ENCODE measurements around the gene PDXK. TPM values are rescaled to one million over a fixed set of nuclear protein-coding genes. Genes with fewer than 3 reads are reported as not detected.
A peak's percentile ranks its signal among the peaks of the same experiment; 100 is the strongest.

The PDXK gene
- total and polyA plus RNA-seq, 4 experiments from 2014 or later: 37.5 to 94.3 (median 77.4) TPM

- peak overlapping the region; percentile 80 to 90 for H3K4me3 ChIP-seq (ENCODE audit: low read length in 2 of 2)
- CTCF ChIA-PET (ENCODE audit: partially characterized antibody): interaction anchor here (0.6 to 1.7 kb wide), 12 partner anchors 9 to 935 kb away, joined by 3 to 9 read pairs (median 3); no protein-coding TSS in a partner anchor
- peaks cover 21% of the 10 kb centered on the region for H3K4me1 ChIP-seq (ENCODE audit: insufficient read depth, low read length)
- no peak for DNase-seq
- Mint-ChIP-seq H3K9me3 (peaks cover 0 to 1% (median 0%) of the 10 kb centered on the region in 8 donors), H3K36me3 (peaks cover 12 to 27% of the 10 kb centered on the region in 2 donors), H3K27ac (peak overlapping the region; percentile 79 to 96 (median 90)), H3K4me3 (peak overlapping the region; percentile 87 to 95 (median 91)), H3K4me1 (peaks cover 11 to 28% (median 21%) of the 10 kb centered on the region in 4 donors), H3K27me3 (no peaks in the 10 kb centered on the region)
- POLR2A ChIA-PET (ENCODE audit: partially characterized antibody): interaction anchor here (0.9 to 1.8 kb wide), 5 partner anchors 8 to 130 kb away, joined by 3 to 12 read pairs (median 4); no protein-coding TSS in a partner anchor
- no peaks in the 10 kb centered on the region for H3K9me3 ChIP-seq (ENCODE audit: control insufficient read depth in 1 of 2, low read length in 2 of 2)
- H3K27ac ChIP-seq (ENCODE audit: low read depth, low read length): peak overlapping the region; percentile 72
- H3K36me3 ChIP-seq (ENCODE audit: insufficient read depth, low read length): peaks cover 34% of the 10 kb centered on the region
- intact Hi-C loops (cut with micrococcal nuclease): no loop called here
- no peaks in the 10 kb centered on the region for H3K27me3 ChIP-seq (ENCODE audit: insufficient read depth, low read length)
Observed at GRCh38 chr21:43790010-43790524, 71.1 kb downstream of the PDXK start.

- no peak for DNase-seq
- Histone ChIP-seq H3K27me3 (ENCODE audit: insufficient read depth, low read length) (no peaks in the 10 kb centered on the region), H3K4me3 (ENCODE audit: low read length in 2 of 2) (no peak overlapping the region), H3K36me3 (ENCODE audit: insufficient read depth, low read length) (peaks cover 57% of the 10 kb centered on the region), H3K4me1 (ENCODE audit: insufficient read depth, low read length) (peaks cover 21% of the 10 kb centered on the region), H3K9me3 (ENCODE audit: control insufficient read depth in 1 of 2, low read length in 2 of 2) (no peaks in the 10 kb centered on the region), H3K27ac (ENCODE audit: low read depth, low read length) (no peak overlapping the region)
- CTCF ChIA-PET (ENCODE audit: partially characterized antibody): interaction anchor here (1.2 kb wide), 1 partner anchor 19 kb away, joined by 5 read pairs; no protein-coding TSS in a partner anchor
- Mint-ChIP-seq H3K4me3 (peak overlapping the region in 4 of 8 donors; percentile 20 to 53 (median 42)), H3K27ac (peak overlapping the region in 2 of 7 donors; percentile 51 to 67), H3K4me1 (peaks cover 11 to 28% (median 23%) of the 10 kb centered on the region in 4 donors), H3K9me3 (peaks cover 0 to 3% (median 0%) of the 10 kb centered on the region in 8 donors), H3K36me3 (peaks cover 25 to 50% of the 10 kb centered on the region in 2 donors), H3K27me3 (no peaks in the 10 kb centered on the region)
- POLR2A ChIA-PET (ENCODE audit: partially characterized antibody): no interaction called here
- intact Hi-C loops (cut with micrococcal nuclease): no loop called here
Observed at GRCh38 chr21:43792406-43792805, 73.5 kb downstream of the PDXK start.

GRCh38 chr21:43793243-43793642 lies 74.3 kb downstream of the PDXK start:
- Histone ChIP-seq H3K27me3 (ENCODE audit: insufficient read depth, low read length) (no peaks in the 10 kb centered on the region), H3K4me3 (ENCODE audit: low read length in 2 of 2) (no peak overlapping the region), H3K4me1 (ENCODE audit: insufficient read depth, low read length) (peaks cover 21% of the 10 kb centered on the region), H3K9me3 (ENCODE audit: control insufficient read depth in 1 of 2, low read length in 2 of 2) (no peaks in the 10 kb centered on the region), H3K36me3 (ENCODE audit: insufficient read depth, low read length) (peaks cover 65% of the 10 kb centered on the region), H3K27ac (ENCODE audit: low read depth, low read length) (no peak overlapping the region)
- intact Hi-C loops (cut with micrococcal nuclease): no loop called here
- H3K9me3 Mint-ChIP-seq: peaks cover 0 to 3% (median 0%) of the 10 kb centered on the region in 8 donors
- ChIA-PET CTCF (ENCODE audit: partially characterized antibody) (interaction anchor here (1.2 kb wide), 1 partner anchor 18 kb away, joined by 5 read pairs; no protein-coding TSS in a partner anchor), POLR2A (ENCODE audit: partially characterized antibody) (no interaction called here)
- H3K27ac Mint-ChIP-seq: peak overlapping the region in 1 of 7 donors; percentile 46
- DNase-seq: no peak
- H3K4me1 Mint-ChIP-seq: peaks cover 11 to 28% (median 23%) of the 10 kb centered on the region in 4 donors
- H3K27me3 Mint-ChIP-seq: no peaks in the 10 kb centered on the region
- peaks cover 29 to 54% of the 10 kb centered on the region in 2 donors for H3K36me3 Mint-ChIP-seq
- no peak overlapping the region for H3K4me3 Mint-ChIP-seq

GRCh38 chr21:43794311-43794710 lies 75.4 kb downstream of the PDXK start:
- Mint-ChIP-seq H3K36me3 (peaks cover 32 to 61% of the 10 kb centered on the region in 2 donors), H3K9me3 (peaks cover 0 to 3% (median 0%) of the 10 kb centered on the region in 8 donors), H3K4me1 (peaks cover 11 to 28% (median 20%) of the 10 kb centered on the region in 4 donors), H3K27ac (peak overlapping the region in 1 of 7 donors; percentile 17), H3K27me3 (no peaks in the 10 kb centered on the region), H3K4me3 (peak overlapping the region in 1 of 8 donors; percentile 60)
- DNase-seq: no peak
- peaks cover 74% of the 10 kb centered on the region for H3K36me3 ChIP-seq (ENCODE audit: insufficient read depth, low read length)
- no peaks in the 10 kb centered on the region for H3K27me3 ChIP-seq (ENCODE audit: insufficient read depth, low read length)
- no peak overlapping the region for H3K4me3 ChIP-seq (ENCODE audit: low read length in 2 of 2)
- intact Hi-C loops (cut with micrococcal nuclease): no loop called here
- ChIA-PET POLR2A (ENCODE audit: partially characterized antibody) (no interaction called here), CTCF (ENCODE audit: partially characterized antibody) (no interaction called here)
- H3K9me3 ChIP-seq (ENCODE audit: control insufficient read depth in 1 of 2, low read length in 2 of 2): no peaks in the 10 kb centered on the region
- no peak overlapping the region for H3K27ac ChIP-seq (ENCODE audit: low read depth, low read length)
- peaks cover 16% of the 10 kb centered on the region for H3K4me1 ChIP-seq (ENCODE audit: insufficient read depth, low read length)

GRCh38 chr21:43794857-43795256 lies 75.9 kb downstream of the PDXK start:
- intact Hi-C loops (cut with micrococcal nuclease): no loop called here
- peaks cover 11 to 27% (median 18%) of the 10 kb centered on the region in 4 donors for H3K4me1 Mint-ChIP-seq
- ChIA-PET CTCF (ENCODE audit: partially characterized antibody) (no interaction called here), POLR2A (ENCODE audit: partially characterized antibody) (no interaction called here)
- Histone ChIP-seq H3K36me3 (ENCODE audit: insufficient read depth, low read length) (peaks cover 76% of the 10 kb centered on the region), H3K9me3 (ENCODE audit: control insufficient read depth in 1 of 2, low read length in 2 of 2) (no peaks in the 10 kb centered on the region), H3K4me3 (ENCODE audit: low read length in 2 of 2) (no peak overlapping the region), H3K27ac (ENCODE audit: low read depth, low read length) (no peak overlapping the region), H3K4me1 (ENCODE audit: insufficient read depth, low read length) (peaks cover 15% of the 10 kb centered on the region), H3K27me3 (ENCODE audit: insufficient read depth, low read length) (no peaks in the 10 kb centered on the region)
- no peak overlapping the region for H3K4me3 Mint-ChIP-seq
- DNase-seq: no peak
- H3K27ac Mint-ChIP-seq: no peak overlapping the region
- no peaks in the 10 kb centered on the region for H3K27me3 Mint-ChIP-seq
- H3K36me3 Mint-ChIP-seq: peaks cover 32 to 60% of the 10 kb centered on the region in 2 donors
- H3K9me3 Mint-ChIP-seq: peaks cover 0 to 2% (median 0%) of the 10 kb centered on the region in 8 donors

- DNase-seq: no peak
- Histone ChIP-seq H3K4me3 (ENCODE audit: low read length in 2 of 2) (no peak overlapping the region), H3K36me3 (ENCODE audit: insufficient read depth, low read length) (peaks cover 89% of the 10 kb centered on the region), H3K27ac (ENCODE audit: low read depth, low read length) (no peak overlapping the region), H3K27me3 (ENCODE audit: insufficient read depth, low read length) (no peaks in the 10 kb centered on the region), H3K4me1 (ENCODE audit: insufficient read depth, low read length) (no peaks in the 10 kb centered on the region), H3K9me3 (ENCODE audit: control insufficient read depth in 1 of 2, low read length in 2 of 2) (no peaks in the 10 kb centered on the region)
- Mint-ChIP-seq H3K27ac (no peak overlapping the region), H3K36me3 (peaks cover 37 to 71% of the 10 kb centered on the region in 2 donors), H3K27me3 (no peaks in the 10 kb centered on the region), H3K4me3 (no peak overlapping the region), H3K9me3 (peaks cover 0 to 2% (median 0%) of the 10 kb centered on the region in 8 donors), H3K4me1 (peaks cover 0 to 3% (median 1%) of the 10 kb centered on the region in 4 donors)
- POLR2A ChIA-PET (ENCODE audit: partially characterized antibody): no interaction called here
- intact Hi-C loops (cut with micrococcal nuclease): no loop called here
- CTCF ChIA-PET (ENCODE audit: partially characterized antibody): interaction anchor here (1.1 kb wide), 1 partner anchor 14 kb away, joined by 4 read pairs; no protein-coding TSS in a partner anchor
Observed at GRCh38 chr21:43797415-43797814, 78.5 kb downstream of the PDXK start.

GRCh38 chr21:43797925-43798715 lies 79.2 kb downstream of the PDXK start:
- no peak overlapping the region for H3K27ac Mint-ChIP-seq
- Histone ChIP-seq H3K36me3 (ENCODE audit: insufficient read depth, low read length) (peaks cover 84% of the 10 kb centered on the region), H3K4me3 (ENCODE audit: low read length in 2 of 2) (no peak overlapping the region), H3K27me3 (ENCODE audit: insufficient read depth, low read length) (no peaks in the 10 kb centered on the region), H3K9me3 (ENCODE audit: control insufficient read depth in 1 of 2, low read length in 2 of 2) (no peaks in the 10 kb centered on the region), H3K4me1 (ENCODE audit: insufficient read depth, low read length) (no peaks in the 10 kb centered on the region), H3K27ac (ENCODE audit: low read depth, low read length) (no peak overlapping the region)
- peaks cover 0 to 3% (median 0%) of the 10 kb centered on the region in 4 donors for H3K4me1 Mint-ChIP-seq
- ChIA-PET POLR2A (ENCODE audit: partially characterized antibody) (interaction anchor here (0.8 kb wide), 1 partner anchor 8 kb away, joined by 4 read pairs; the partner anchor contains the start of gene RRP1), CTCF (ENCODE audit: partially characterized antibody) (interaction anchor here (1.0 kb wide), 1 partner anchor 8 kb away, joined by 3 read pairs; the partner anchor contains the start of gene RRP1)
- intact Hi-C loops (cut with micrococcal nuclease): no loop called here
- H3K9me3 Mint-ChIP-seq: peaks cover 0 to 2% (median 0%) of the 10 kb centered on the region in 8 donors
- H3K36me3 Mint-ChIP-seq: peaks cover 36 to 73% of the 10 kb centered on the region in 2 donors
- H3K27me3 Mint-ChIP-seq: no peaks in the 10 kb centered on the region
- H3K4me3 Mint-ChIP-seq: peak overlapping the region in 1 of 8 donors; percentile 31
- peak in 1 of 5 donors; percentile 29 for DNase-seq

Data from CD4-positive, alpha-beta memory T cell (primary cell).